ENCODE results near the gene SMU1.

The SMU1 gene

GRCh38 chr9:33109850-33110595 is 33.5 kb upstream of the SMU1 start:
- no peak for TF ChIP-seq TAF1 (IDR thresholded peaks at IDR 0.05; ENCODE audit: borderline replicate concordance, insufficient read depth, low read length)
- no peak for TF ChIP-seq REST (IDR thresholded peaks at IDR 0.05; ENCODE audit: insufficient read depth in 1 of 2, low read depth in 2 of 2, low read length in 2 of 2)
- no peak for TF ChIP-seq POLR2AphosphoS5 (IDR thresholded peaks at IDR 0.05; ENCODE audit: low read depth, low read length)
- no peak for TF ChIP-seq FOXP2 (optimal IDR thresholded peaks at IDR 0.05; ENCODE audit: borderline replicate concordance, extremely low read depth, extremely low read length, insufficient read depth)
- no peak for TF ChIP-seq SIN3A (IDR thresholded peaks at IDR 0.05; ENCODE audit: borderline replicate concordance, insufficient read depth, low read length)

GRCh38 chr9:33109097-33109496 is 32.6 kb upstream of the SMU1 start:
- no peak for TF ChIP-seq FOXP2 (optimal IDR thresholded peaks at IDR 0.05; ENCODE audit: borderline replicate concordance, extremely low read depth, extremely low read length, insufficient read depth)
- no peak for TF ChIP-seq REST (IDR thresholded peaks at IDR 0.05; ENCODE audit: insufficient read depth in 1 of 2, low read depth in 2 of 2, low read length in 2 of 2)
- no peak for TF ChIP-seq POLR2AphosphoS5 (IDR thresholded peaks at IDR 0.05; ENCODE audit: low read depth, low read length)
- TF ChIP-seq SIN3A (IDR thresholded peaks at IDR 0.05; ENCODE audit: borderline replicate concordance, insufficient read depth, low read length) = no peak
- TF ChIP-seq TAF1 (IDR thresholded peaks at IDR 0.05; ENCODE audit: borderline replicate concordance, insufficient read depth, low read length) = no peak

- TF ChIP-seq TAF1 (IDR thresholded peaks at IDR 0.05; ENCODE audit: borderline replicate concordance, insufficient read depth, low read length) (no peak), REST (IDR thresholded peaks at IDR 0.05; ENCODE audit: insufficient read depth in 1 of 2, low read depth in 2 of 2, low read length in 2 of 2) (no peak), SIN3A (IDR thresholded peaks at IDR 0.05; ENCODE audit: borderline replicate concordance, insufficient read depth, low read length) (no peak), POLR2AphosphoS5 (IDR thresholded peaks at IDR 0.05; ENCODE audit: low read depth, low read length) (no peak), FOXP2 (optimal IDR thresholded peaks at IDR 0.05; ENCODE audit: borderline replicate concordance, extremely low read depth, extremely low read length, insufficient read depth) (no peak)
These were observed 32.0 kb upstream of the SMU1 start for GRCh38 chr9:33108472-33108871.

GRCh38 chr9:33107762-33108161 is 31.3 kb upstream of the SMU1 start:
- no peak for TF ChIP-seq FOXP2 (optimal IDR thresholded peaks at IDR 0.05; ENCODE audit: borderline replicate concordance, extremely low read depth, extremely low read length, insufficient read depth)
- no peak for TF ChIP-seq POLR2AphosphoS5 (IDR thresholded peaks at IDR 0.05; ENCODE audit: low read depth, low read length)
- TF ChIP-seq TAF1 (IDR thresholded peaks at IDR 0.05; ENCODE audit: borderline replicate concordance, insufficient read depth, low read length) = no peak
- TF ChIP-seq REST (IDR thresholded peaks at IDR 0.05; ENCODE audit: insufficient read depth in 1 of 2, low read depth in 2 of 2, low read length in 2 of 2) = no peak
- TF ChIP-seq SIN3A (IDR thresholded peaks at IDR 0.05; ENCODE audit: borderline replicate concordance, insufficient read depth, low read length) = no peak

Measured in PFSK-1 (cell line).